Measurements from ENCODE around the gene LANCL1.

The LANCL1 gene

GRCh38 chr2:210460322-210461227 is 16.0 kb downstream of the LANCL1 start:
- Histone ChIP-seq H3K27me3 (ENCODE audit: insufficient read depth, poor library complexity, severe bottlenecking) (no peaks in the 10 kb centered on the region), H3K27ac (ENCODE audit: poor library complexity, severe bottlenecking) (no peak overlapping the region), H3K36me3 (ENCODE audit: low read depth) (peaks cover 31% of the 10 kb centered on the region), H3K4me3 (ENCODE audit: severe bottlenecking) (no peak overlapping the region), H3K4me1 (ENCODE audit: insufficient read depth, poor library complexity, severe bottlenecking) (no peaks in the 10 kb centered on the region), H3K9me3 (ENCODE audit: severe bottlenecking) (no peaks in the 10 kb centered on the region)
- ATAC-seq (ENCODE audit: low read depth) (no peak), DNase-seq (ENCODE audit: low spot score) (no peak)
- TF ChIP-seq CTCF (IDR thresholded peaks at IDR 0.05; ENCODE audit: poor library complexity, severe bottlenecking): no peak

- DNase-seq (ENCODE audit: low spot score) (no peak), ATAC-seq (ENCODE audit: low read depth) (no peak)
- H3K4me1 ChIP-seq (ENCODE audit: insufficient read depth, poor library complexity, severe bottlenecking): no peaks in the 10 kb centered on the region
- H3K4me3 ChIP-seq (ENCODE audit: severe bottlenecking): no peak overlapping the region
- TF ChIP-seq CTCF (IDR thresholded peaks at IDR 0.05; ENCODE audit: poor library complexity, severe bottlenecking): no peak
- no peak overlapping the region for H3K27ac ChIP-seq (ENCODE audit: poor library complexity, severe bottlenecking)
- H3K36me3 ChIP-seq (ENCODE audit: low read depth): peaks cover 31% of the 10 kb centered on the region
- H3K9me3 ChIP-seq (ENCODE audit: severe bottlenecking): no peaks in the 10 kb centered on the region
- H3K27me3 ChIP-seq (ENCODE audit: insufficient read depth, poor library complexity, severe bottlenecking): no peaks in the 10 kb centered on the region
These were observed 16.7 kb downstream of the LANCL1 start for GRCh38 chr2:210459880-210460279.

GRCh38 chr2:210459407-210459806 is 17.2 kb downstream of the LANCL1 start:
- Histone ChIP-seq H3K9me3 (ENCODE audit: severe bottlenecking) (no peaks in the 10 kb centered on the region), H3K27ac (ENCODE audit: poor library complexity, severe bottlenecking) (no peak overlapping the region), H3K4me1 (ENCODE audit: insufficient read depth, poor library complexity, severe bottlenecking) (no peaks in the 10 kb centered on the region), H3K36me3 (ENCODE audit: low read depth) (peaks cover 31% of the 10 kb centered on the region), H3K27me3 (ENCODE audit: insufficient read depth, poor library complexity, severe bottlenecking) (no peaks in the 10 kb centered on the region), H3K4me3 (ENCODE audit: severe bottlenecking) (no peak overlapping the region)
- TF ChIP-seq CTCF (IDR thresholded peaks at IDR 0.05; ENCODE audit: poor library complexity, severe bottlenecking): no peak
- ATAC-seq (ENCODE audit: low read depth) (no peak), DNase-seq (ENCODE audit: low spot score) (no peak)

GRCh38 chr2:210458395-210458794 is 18.2 kb downstream of the LANCL1 start:
- TF ChIP-seq CTCF (IDR thresholded peaks at IDR 0.05; ENCODE audit: poor library complexity, severe bottlenecking): no peak
- H3K4me1 ChIP-seq (ENCODE audit: insufficient read depth, poor library complexity, severe bottlenecking): no peaks in the 10 kb centered on the region
- no peak for DNase-seq (ENCODE audit: low spot score)
- no peaks in the 10 kb centered on the region for H3K9me3 ChIP-seq (ENCODE audit: severe bottlenecking)
- no peak overlapping the region for H3K4me3 ChIP-seq (ENCODE audit: severe bottlenecking)
- no peak overlapping the region for H3K27ac ChIP-seq (ENCODE audit: poor library complexity, severe bottlenecking)
- no peaks in the 10 kb centered on the region for H3K27me3 ChIP-seq (ENCODE audit: insufficient read depth, poor library complexity, severe bottlenecking)
- no peak for ATAC-seq (ENCODE audit: low read depth)
- peaks cover 28% of the 10 kb centered on the region for H3K36me3 ChIP-seq (ENCODE audit: low read depth)

GRCh38 chr2:210456571-210456970 is 20.0 kb downstream of the LANCL1 start:
- ATAC-seq (ENCODE audit: low read depth) (no peak), DNase-seq (ENCODE audit: low spot score) (no peak)
- H3K9me3 ChIP-seq (ENCODE audit: severe bottlenecking): no peaks in the 10 kb centered on the region
- H3K27me3 ChIP-seq (ENCODE audit: insufficient read depth, poor library complexity, severe bottlenecking): no peaks in the 10 kb centered on the region
- H3K4me1 ChIP-seq (ENCODE audit: insufficient read depth, poor library complexity, severe bottlenecking): no peaks in the 10 kb centered on the region
- no peak for TF ChIP-seq CTCF (IDR thresholded peaks at IDR 0.05; ENCODE audit: poor library complexity, severe bottlenecking)
- H3K27ac ChIP-seq (ENCODE audit: poor library complexity, severe bottlenecking): no peak overlapping the region
- H3K4me3 ChIP-seq (ENCODE audit: severe bottlenecking): no peak overlapping the region
- peaks cover 44% of the 10 kb centered on the region for H3K36me3 ChIP-seq (ENCODE audit: low read depth)

Measured in RWPE2 (cell line).